ENCODE measurements around the gene NPC1L1.

NPC1L1 gene

DNA sequence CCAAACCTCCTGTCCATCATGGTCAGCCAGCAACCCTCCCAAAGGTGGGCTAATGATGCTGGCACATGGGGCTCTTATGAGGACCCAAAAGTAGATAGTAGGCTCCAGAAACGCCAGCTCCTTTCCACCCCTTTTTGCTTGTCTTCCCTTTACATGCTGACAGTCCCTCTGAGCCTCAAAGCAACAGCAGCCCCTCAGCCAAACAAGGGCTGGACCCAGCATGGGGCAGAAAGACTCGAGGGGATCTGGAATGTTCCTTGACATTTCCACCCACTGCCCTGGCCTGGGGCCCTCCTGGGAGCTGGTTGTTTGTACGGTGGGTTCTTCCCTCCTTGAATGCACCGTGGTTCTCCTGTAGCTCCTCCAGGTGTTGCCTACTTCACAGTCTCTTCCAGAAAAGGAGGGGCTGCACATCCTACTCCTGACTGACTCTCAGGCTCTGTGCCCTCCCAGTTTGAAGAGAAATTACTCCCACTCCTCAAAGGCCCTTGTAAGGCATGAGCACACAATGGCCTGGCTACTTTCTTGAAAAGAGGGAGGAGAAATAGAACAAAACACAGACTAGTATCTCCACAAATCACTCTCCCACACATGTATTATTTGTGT lies 29.2 kb downstream of the NPC1L1 start:
- H3K9me3 ChIP-seq (ENCODE audit: control insufficient read depth, insufficient read depth, low read depth, low read length), result no peaks in the 10 kb centered on the region
- TF ChIP-seq ZNF211 (tag by site-specific recombination; IDR thresholded peaks at IDR 0.05; ENCODE audit: low read depth) (no peak), ZNF660 (tag by site-specific recombination; IDR thresholded peaks at IDR 0.05) (no peak), ZNF549 (tag by site-specific recombination; IDR thresholded peaks at IDR 0.05) (no peak), ZNF214 (tag by site-specific recombination; IDR thresholded peaks at IDR 0.05; ENCODE audit: borderline replicate concordance) (no peak), ZNF416 (tag by site-specific recombination; IDR thresholded peaks at IDR 0.05) (no peak), ZSCAN23 (tag by site-specific recombination; IDR thresholded peaks at IDR 0.05) (no peak), SALL2 (tag by site-specific recombination; IDR thresholded peaks at IDR 0.05; ENCODE audit: borderline replicate concordance) (no peak), ZNF138 (tag by site-specific recombination; IDR thresholded peaks at IDR 0.05; ENCODE audit: borderline replicate concordance) (no peak), ZNF521 (tag by site-specific recombination; IDR thresholded peaks at IDR 0.05) (no peak), ZNF324 (tag by site-specific recombination; IDR thresholded peaks at IDR 0.05) (no peak)
- TF ChIP-seq, protein P1, sequence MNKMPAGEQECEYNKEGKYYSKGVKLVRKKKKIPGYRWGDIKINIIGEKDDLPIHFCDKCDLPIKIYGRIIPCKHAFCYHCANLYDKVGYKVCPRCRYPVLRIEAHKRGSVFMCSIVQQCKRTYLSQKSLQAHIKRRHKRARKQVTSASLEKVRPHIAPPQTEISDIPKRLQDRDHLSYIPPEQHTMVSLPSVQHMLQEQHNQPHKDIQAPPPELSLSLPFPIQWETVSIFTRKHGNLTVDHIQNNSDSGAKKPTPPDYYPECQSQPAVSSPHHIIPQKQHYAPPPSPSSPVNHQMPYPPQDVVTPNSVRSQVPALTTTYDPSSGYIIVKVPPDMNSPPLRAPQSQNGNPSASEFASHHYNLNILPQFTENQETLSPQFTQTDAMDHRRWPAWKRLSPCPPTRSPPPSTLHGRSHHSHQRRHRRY (tag by site-specific recombination; IDR thresholded peaks at IDR 0.05), result no peak
- TF ChIP-seq, protein P2, sequence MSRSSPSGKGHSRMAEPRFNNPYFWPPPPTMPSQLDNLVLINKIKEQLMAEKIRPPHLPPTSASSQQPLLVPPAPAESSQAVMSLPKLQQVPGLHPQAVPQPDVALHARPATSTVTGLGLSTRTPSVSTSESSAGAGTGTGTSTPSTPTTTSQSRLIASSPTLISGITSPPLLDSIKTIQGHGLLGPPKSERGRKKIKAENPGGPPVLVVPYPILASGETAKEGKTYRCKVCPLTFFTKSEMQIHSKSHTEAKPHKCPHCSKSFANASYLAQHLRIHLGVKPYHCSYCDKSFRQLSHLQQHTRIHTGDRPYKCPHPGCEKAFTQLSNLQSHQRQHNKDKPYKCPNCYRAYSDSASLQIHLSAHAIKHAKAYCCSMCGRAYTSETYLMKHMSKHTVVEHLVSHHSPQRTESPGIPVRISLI (tag by site-specific recombination; IDR thresholded peaks at IDR 0.05), result no peak
- TF ChIP-seq, protein P3, sequence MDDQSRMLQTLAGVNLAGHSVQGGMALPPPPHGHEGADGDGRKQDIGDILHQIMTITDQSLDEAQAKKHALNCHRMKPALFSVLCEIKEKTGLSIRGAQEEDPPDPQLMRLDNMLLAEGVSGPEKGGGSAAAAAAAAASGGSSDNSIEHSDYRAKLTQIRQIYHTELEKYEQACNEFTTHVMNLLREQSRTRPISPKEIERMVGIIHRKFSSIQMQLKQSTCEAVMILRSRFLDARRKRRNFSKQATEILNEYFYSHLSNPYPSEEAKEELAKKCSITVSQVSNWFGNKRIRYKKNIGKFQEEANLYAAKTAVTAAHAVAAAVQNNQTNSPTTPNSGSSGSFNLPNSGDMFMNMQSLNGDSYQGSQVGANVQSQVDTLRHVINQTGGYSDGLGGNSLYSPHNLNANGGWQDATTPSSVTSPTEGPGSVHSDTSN (CRISPR knock-in tag; IDR thresholded peaks at IDR 0.05), result no peak
- TF ChIP-seq, protein P4, sequence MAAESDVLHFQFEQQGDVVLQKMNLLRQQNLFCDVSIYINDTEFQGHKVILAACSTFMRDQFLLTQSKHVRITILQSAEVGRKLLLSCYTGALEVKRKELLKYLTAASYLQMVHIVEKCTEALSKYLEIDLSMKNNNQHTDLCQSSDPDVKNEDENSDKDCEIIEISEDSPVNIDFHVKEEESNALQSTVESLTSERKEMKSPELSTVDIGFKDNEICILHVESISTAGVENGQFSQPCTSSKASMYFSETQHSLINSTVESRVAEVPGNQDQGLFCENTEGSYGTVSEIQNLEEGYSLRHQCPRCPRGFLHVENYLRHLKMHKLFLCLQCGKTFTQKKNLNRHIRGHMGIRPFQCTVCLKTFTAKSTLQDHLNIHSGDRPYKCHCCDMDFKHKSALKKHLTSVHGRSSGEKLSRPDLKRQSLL (tag by site-specific recombination; IDR thresholded peaks at IDR 0.05), result no peak
- TF ChIP-seq, protein P5, sequence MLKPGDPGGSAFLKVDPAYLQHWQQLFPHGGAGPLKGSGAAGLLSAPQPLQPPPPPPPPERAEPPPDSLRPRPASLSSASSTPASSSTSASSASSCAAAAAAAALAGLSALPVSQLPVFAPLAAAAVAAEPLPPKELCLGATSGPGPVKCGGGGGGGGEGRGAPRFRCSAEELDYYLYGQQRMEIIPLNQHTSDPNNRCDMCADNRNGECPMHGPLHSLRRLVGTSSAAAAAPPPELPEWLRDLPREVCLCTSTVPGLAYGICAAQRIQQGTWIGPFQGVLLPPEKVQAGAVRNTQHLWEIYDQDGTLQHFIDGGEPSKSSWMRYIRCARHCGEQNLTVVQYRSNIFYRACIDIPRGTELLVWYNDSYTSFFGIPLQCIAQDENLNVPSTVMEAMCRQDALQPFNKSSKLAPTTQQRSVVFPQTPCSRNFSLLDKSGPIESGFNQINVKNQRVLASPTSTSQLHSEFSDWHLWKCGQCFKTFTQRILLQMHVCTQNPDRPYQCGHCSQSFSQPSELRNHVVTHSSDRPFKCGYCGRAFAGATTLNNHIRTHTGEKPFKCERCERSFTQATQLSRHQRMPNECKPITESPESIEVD (tag by site-specific recombination; IDR thresholded peaks at IDR 0.05), result no peak
- CTCF ChIA-PET, result interaction anchor here (1.0 to 1.9 kb wide), 2 partner anchors 22 to 34 kb away, joined by 3 to 7 read pairs; no protein-coding TSS in a partner anchor
- no peaks in the 10 kb centered on the region for H3K4me1 ChIP-seq (ENCODE audit: control insufficient read depth, insufficient read depth, low read length)
- H3K4me3 ChIP-seq (ENCODE audit: low read depth, low read length), result no peak overlapping the region
- H3K36me3 ChIP-seq (ENCODE audit: control insufficient read depth in 2 of 2, insufficient read depth in 1 of 2, low read length in 2 of 2), result no peaks in the 10 kb centered on the region
- H3K27ac ChIP-seq (ENCODE audit: extremely low read depth, low read depth, low read length), result no peak overlapping the region
- POLR2A ChIA-PET, result no interaction called here

DNA sequence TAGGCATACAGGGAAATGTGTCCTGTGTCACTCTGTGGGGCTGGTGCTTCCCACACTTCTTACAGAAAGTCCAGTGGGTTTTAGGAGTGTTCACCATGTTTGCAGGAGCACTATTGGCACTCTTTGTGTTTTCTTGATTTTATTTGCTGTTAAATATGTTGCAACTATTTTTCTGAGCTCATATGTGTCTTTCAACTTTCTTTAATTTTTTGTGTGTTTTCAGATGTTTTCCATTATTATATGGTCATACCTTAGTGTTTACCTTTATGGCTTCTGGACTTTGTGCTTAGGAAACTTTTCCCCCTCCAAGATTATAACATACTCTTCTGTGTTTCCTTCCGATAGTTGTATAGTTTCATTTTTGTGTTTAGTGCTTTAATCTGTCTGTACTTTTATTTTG lies 29.9 kb downstream of the NPC1L1 start:
- Histone ChIP-seq H3K4me3 (ENCODE audit: low read depth, low read length) (no peak overlapping the region), H3K9me3 (ENCODE audit: control insufficient read depth, insufficient read depth, low read depth, low read length) (no peaks in the 10 kb centered on the region), H3K36me3 (ENCODE audit: control insufficient read depth in 2 of 2, insufficient read depth in 1 of 2, low read length in 2 of 2) (no peaks in the 10 kb centered on the region), H3K4me1 (ENCODE audit: control insufficient read depth, insufficient read depth, low read length) (no peaks in the 10 kb centered on the region), H3K27ac (ENCODE audit: extremely low read depth, low read depth, low read length) (no peak overlapping the region)
- no peak for TF ChIP-seq ZIC2 (tag by site-specific recombination; IDR thresholded peaks at IDR 0.05)
- TF ChIP-seq, protein P6, sequence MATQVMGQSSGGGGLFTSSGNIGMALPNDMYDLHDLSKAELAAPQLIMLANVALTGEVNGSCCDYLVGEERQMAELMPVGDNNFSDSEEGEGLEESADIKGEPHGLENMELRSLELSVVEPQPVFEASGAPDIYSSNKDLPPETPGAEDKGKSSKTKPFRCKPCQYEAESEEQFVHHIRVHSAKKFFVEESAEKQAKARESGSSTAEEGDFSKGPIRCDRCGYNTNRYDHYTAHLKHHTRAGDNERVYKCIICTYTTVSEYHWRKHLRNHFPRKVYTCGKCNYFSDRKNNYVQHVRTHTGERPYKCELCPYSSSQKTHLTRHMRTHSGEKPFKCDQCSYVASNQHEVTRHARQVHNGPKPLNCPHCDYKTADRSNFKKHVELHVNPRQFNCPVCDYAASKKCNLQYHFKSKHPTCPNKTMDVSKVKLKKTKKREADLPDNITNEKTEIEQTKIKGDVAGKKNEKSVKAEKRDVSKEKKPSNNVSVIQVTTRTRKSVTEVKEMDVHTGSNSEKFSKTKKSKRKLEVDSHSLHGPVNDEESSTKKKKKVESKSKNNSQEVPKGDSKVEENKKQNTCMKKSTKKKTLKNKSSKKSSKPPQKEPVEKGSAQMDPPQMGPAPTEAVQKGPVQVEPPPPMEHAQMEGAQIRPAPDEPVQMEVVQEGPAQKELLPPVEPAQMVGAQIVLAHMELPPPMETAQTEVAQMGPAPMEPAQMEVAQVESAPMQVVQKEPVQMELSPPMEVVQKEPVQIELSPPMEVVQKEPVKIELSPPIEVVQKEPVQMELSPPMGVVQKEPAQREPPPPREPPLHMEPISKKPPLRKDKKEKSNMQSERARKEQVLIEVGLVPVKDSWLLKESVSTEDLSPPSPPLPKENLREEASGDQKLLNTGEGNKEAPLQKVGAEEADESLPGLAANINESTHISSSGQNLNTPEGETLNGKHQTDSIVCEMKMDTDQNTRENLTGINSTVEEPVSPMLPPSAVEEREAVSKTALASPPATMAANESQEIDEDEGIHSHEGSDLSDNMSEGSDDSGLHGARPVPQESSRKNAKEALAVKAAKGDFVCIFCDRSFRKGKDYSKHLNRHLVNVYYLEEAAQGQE (tag by site-specific recombination; IDR thresholded peaks at IDR 0.05), result no peak
- CTCF ChIA-PET, result interaction anchor here (1.0 to 1.9 kb wide), 2 partner anchors 23 to 34 kb away, joined by 3 to 7 read pairs; no protein-coding TSS in a partner anchor
- POLR2A ChIA-PET, result no interaction called here

All from HEK293 (cell line).